ES-I3 (cell line): ENCODE results near the gene DCLRE1C.
"Not testable (repeated sequence)": the region's sequence is repeated elsewhere in the genome, so short reads cannot be mapped to it uniquely, and the experiment has no call there.

Experiments used
- H3K36me3 ChIP-seq: 2 replicates; pipeline ENCODE4 v1.6.1; 2013; ENCODE audit warnings: mild to moderate bottlenecking, low read length, control low read depth, moderate library complexity; ENCODE audit not compliant: insufficient read depth
- H3K4me1 ChIP-seq: 2 replicates; pipeline ENCODE4 v1.6.1; 2013; ENCODE audit warnings: mild to moderate bottlenecking, control low read depth, low read length; ENCODE audit not compliant: insufficient read depth
- H3K9ac ChIP-seq: 2 replicates; pipeline ENCODE4 v1.6.1; 2013; ENCODE audit warnings: low read depth, mild to moderate bottlenecking, low read length, moderate library complexity
- H3K9me3 ChIP-seq: 2 replicates; pipeline ENCODE4 v1.6.1; 2013; ENCODE audit warnings: mild to moderate bottlenecking, low read length, moderate library complexity; ENCODE audit not compliant: control insufficient read depth, insufficient read depth

Gene DCLRE1C

GRCh38 chr10:14880229-14880628 is 73.7 kb downstream of the DCLRE1C start:
- Histone ChIP-seq H3K9me3 (no peaks in the 10 kb centered on the region), H3K9ac (peak overlapping the region; percentile 100; the same call in 1 of the 2 replicates), H3K36me3 (0 out of 2 replicates have a peak, but pooled peaks cover 2% of the 10 kb centered on the region), H3K4me1 (peaks cover 18% of the 10 kb centered on the region)

GRCh38 chr10:14879928-14880193 is 74.0 kb downstream of the DCLRE1C start:
- no peaks in the 10 kb centered on the region for H3K9me3 ChIP-seq
- H3K36me3 ChIP-seq: 0 out of 2 replicates have a peak, but pooled peaks cover 2% of the 10 kb centered on the region
- peaks cover 18% of the 10 kb centered on the region for H3K4me1 ChIP-seq

DNA sequence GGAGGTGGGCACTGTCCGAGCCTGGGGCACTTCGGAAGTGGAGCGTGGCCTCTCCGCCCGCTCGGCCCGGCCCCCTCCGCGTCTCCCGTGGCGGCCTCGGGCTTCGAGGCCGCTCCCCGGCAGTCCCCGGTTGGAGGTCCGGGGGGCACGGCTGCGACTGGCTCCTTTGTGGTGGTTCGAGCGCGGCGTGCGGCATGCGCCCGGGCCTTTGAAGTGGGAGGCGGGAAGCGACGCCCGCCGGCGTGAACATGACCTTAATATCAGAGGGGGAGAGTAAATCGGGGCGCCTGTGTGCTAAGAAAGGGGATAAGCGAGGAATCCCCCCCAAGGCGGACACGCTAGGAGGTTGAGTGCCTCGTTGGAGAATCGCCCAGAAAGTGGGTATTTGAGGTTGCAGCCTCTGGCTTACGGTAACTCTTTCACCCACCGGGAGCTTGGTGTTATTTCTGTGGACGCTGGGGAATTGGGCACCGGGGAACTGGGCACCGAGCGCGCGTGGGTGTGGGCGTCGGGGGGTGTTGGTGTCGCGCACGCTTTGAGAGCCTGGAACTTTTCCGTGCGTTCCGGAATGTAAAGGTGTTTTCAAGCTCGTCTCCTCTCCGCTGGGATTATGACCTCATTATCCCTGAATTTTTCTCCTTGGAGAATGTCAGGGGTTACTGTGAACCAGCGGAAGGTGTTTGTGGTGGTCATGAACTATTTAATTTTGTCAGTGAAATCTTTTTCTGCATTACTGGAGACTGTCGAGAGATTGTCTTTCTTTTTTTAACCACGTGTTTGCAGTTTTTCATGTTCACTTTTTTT is 74.6 kb downstream of the DCLRE1C start:
- no peaks in the 10 kb centered on the region for H3K9me3 ChIP-seq
- H3K36me3 ChIP-seq: 0 out of 2 replicates have a peak, but pooled peaks cover 2% of the 10 kb centered on the region
- H3K9ac ChIP-seq: peak overlapping the region; percentile 100
- peaks cover 18% of the 10 kb centered on the region for H3K4me1 ChIP-seq

More at GRCh38 chr10:14879928-14880193, 74.0 kb downstream of the DCLRE1C start:
- H3K9ac ChIP-seq: peak overlapping the region; percentile 100; the same call in 1 of the 2 replicates

GRCh38 chr10:14878266-14879123 is 75.4 kb downstream of the DCLRE1C start, which contains the start of gene SUV39H2:
SUV39H2 (plus strand) TSS chr10:14878866; CDS start chr10:14878889, 23 bp downstream.
- peak within 1 kb of the TSS; percentile 100 for H3K9ac ChIP-seq
- H3K9me3 ChIP-seq: no peaks in the 10 kb centered on the region
- H3K4me1 ChIP-seq: peaks cover 18% of the 10 kb centered on the region
- 0 out of 2 replicates have a peak, but pooled peaks cover 2% of the 10 kb centered on the region for H3K36me3 ChIP-seq

- peaks cover 18% of the 10 kb centered on the region for H3K4me1 ChIP-seq
- H3K9ac ChIP-seq: 0 out of 2 replicates have a peak overlapping the region, but pooled peaks have one; percentile 100
- no peaks in the 10 kb centered on the region for H3K9me3 ChIP-seq
- H3K36me3 ChIP-seq: no peaks in the 10 kb centered on the region
These were observed 77.1 kb downstream of the DCLRE1C start for GRCh38 chr10:14876764-14877163.

GRCh38 chr10:14875941-14876340 is 78.0 kb downstream of the DCLRE1C start:
- Histone ChIP-seq H3K36me3 (no peaks in the 10 kb centered on the region), H3K9me3 (no peaks in the 10 kb centered on the region), H3K4me1 (peaks cover 18% of the 10 kb centered on the region), H3K9ac (no peak overlapping the region)

GRCh38 chr10:14873090-14873760 is 80.7 kb downstream of the DCLRE1C start:
- Histone ChIP-seq H3K9me3 (no peaks in the 10 kb centered on the region), H3K4me1 (peaks cover 14% of the 10 kb centered on the region), H3K9ac (no peak overlapping the region), H3K36me3 (no peaks in the 10 kb centered on the region)

DNA sequence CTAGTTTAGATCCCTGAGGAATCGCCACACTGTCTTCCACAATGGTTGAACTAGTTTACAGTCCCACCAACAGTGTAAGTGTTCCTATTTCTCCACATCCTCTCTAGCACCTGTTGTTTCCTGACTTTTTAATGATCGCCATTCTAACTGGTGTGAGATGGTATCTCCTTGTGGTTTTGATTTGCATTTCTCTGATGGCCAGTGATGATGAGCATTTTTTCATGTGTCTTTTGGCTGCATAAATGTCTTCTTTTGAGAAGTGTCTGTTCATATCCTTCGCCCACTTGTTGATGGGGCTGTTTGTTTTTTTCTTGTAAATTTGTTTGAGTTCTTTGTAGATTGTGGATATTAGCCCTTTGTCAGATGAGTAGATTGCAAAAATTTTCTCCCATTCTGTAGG is 89.0 kb downstream of the DCLRE1C start:
- not testable (repeated sequence) for H3K36me3 ChIP-seq, H3K4me1 ChIP-seq

DNA sequence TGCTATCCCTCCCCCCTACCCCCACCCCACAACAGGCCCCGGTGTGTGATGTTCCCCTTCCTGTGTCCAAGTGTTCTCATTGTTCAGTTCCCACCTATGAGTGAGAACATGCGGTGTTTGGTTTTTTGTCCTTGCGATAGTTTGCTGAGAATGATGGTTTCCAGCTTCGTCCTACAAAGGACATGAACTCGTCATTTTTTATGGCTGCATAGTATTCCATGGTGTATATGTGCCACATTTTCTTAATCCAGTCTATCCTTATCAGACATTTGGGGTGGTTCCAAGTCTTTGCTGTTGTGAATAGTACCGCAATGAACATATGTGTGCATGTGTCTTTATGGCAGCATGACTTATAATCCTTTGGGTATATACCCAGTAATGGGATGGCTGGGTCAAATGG is 89.4 kb downstream of the DCLRE1C start:
- not testable (repeated sequence) for H3K9me3 ChIP-seq, H3K9ac ChIP-seq, H3K36me3 ChIP-seq, H3K4me1 ChIP-seq

More for the DNA sequence above, 89.0 kb downstream of the DCLRE1C start:
- not testable (repeated sequence) for H3K9me3 ChIP-seq, H3K9ac ChIP-seq

DNA sequence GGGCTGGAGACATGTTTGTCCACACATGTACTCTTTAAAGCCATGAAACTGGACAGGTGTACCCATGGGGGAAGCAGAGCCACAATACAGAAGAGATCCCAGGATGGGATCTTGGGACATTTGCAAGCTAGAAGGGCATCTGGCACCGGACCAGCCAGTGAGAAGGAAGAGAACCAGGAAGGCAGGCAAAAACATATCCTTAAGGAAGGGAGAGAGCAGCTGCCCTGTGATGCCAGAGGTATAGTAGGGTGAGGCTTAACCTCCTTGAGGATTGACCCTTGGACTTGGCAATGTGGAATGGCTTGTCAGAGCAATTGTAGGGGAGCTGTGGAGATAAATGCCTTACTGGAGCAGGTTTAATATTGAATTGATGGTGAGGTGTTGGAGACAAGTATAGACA is 93.1 kb downstream of the DCLRE1C start:
- no peaks in the 10 kb centered on the region for H3K4me1 ChIP-seq
- H3K36me3 ChIP-seq: peaks cover 4% of the 10 kb centered on the region; the same call in 1 of the 2 replicates
- no peak overlapping the region for H3K9ac ChIP-seq
- H3K9me3 ChIP-seq: no peaks in the 10 kb centered on the region

DNA sequence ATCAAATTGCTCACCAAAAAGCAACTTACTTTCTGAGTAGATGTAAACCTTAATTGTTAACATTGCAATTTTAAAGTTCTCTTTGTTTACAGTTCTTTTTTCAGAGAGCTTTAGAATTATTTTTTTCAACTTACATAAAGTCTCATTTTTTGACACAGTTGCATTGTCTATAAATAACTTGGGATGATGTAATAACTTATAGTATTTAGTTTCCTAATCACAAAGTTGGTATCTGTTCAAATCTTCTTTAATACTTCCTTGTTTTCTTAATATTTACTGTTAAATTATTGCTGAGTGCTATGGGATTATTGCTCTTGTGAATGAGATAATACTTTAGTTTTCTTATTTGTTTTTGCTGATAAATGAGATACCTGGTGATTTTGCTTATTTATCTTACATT is 94.1 kb downstream of the DCLRE1C start:
- Histone ChIP-seq H3K4me1 (no peaks in the 10 kb centered on the region), H3K36me3 (peaks cover 4% of the 10 kb centered on the region; the same call in 1 of the 2 replicates), H3K9me3 (no peaks in the 10 kb centered on the region), H3K9ac (no peak overlapping the region)

DNA sequence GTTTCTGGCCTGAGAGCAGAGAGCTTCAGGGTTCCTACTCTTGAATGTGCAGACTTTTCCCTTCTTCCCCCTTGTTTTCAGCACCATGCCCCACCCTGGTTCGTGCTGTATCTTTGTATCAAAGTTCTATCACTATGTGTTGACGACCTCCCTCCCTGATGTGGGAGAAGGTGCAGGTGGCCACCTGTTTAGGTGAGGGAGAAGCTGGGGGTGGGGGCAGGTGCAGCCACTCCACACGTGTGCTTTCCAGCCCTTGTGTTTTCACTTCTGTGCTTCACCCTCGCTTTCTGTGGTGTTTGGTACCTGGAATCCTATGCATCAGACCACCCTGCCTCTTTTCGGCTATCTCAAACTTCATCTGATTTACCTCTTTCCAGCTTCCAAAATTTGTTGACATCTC is 94.9 kb downstream of the DCLRE1C start:
- peaks cover 4% of the 10 kb centered on the region; the same call in 1 of the 2 replicates for H3K36me3 ChIP-seq
- no peaks in the 10 kb centered on the region for H3K4me1 ChIP-seq
- no peaks in the 10 kb centered on the region for H3K9me3 ChIP-seq
- H3K9ac ChIP-seq: no peak overlapping the region

GRCh38 chr10:14858338-14858960 is 95.4 kb downstream of the DCLRE1C start:
- Histone ChIP-seq H3K4me1 (no peaks in the 10 kb centered on the region), H3K9ac (no peak overlapping the region), H3K36me3 (peaks cover 4% of the 10 kb centered on the region; the same call in 1 of the 2 replicates), H3K9me3 (no peaks in the 10 kb centered on the region)

- Histone ChIP-seq H3K4me1 (no peaks in the 10 kb centered on the region), H3K9me3 (no peaks in the 10 kb centered on the region), H3K36me3 (peaks cover 6% of the 10 kb centered on the region), H3K9ac (no peak overlapping the region)
These were observed 98.4 kb downstream of the DCLRE1C start for GRCh38 chr10:14855453-14855852.
